RWPE2 (cell line): Measurements from ENCODE around the gene BMF.
"Not testable (repeated sequence)": the region's sequence is repeated elsewhere in the genome, so short reads cannot be mapped to it uniquely, and the experiment has no call there.

Experiments
- ATAC-seq: fragments of 200-7000 bp; cut with Tn5 transposase; 3 replicates; pipeline ENCODE4 v1.9.1; 2021; ENCODE audit warnings: low read depth
- DNase-seq: peaks from one replicate; pipeline ENCODE4 v3.0.0-alpha.2; 2020; ENCODE audit warnings: low spot score
- H3K27ac ChIP-seq: fragments of 450-650 bp; 2 replicates; pipeline ENCODE4 v1.5.1; 2017; ENCODE audit warnings: mild to moderate bottlenecking; ENCODE audit not compliant: poor library complexity, severe bottlenecking
- H3K27me3 ChIP-seq: fragments of 250-450 bp; sonication (Bioruptor Pico); 2 replicates; pipeline ENCODE4 v1.5.1; 2021; ENCODE audit warnings: mild to moderate bottlenecking, moderate library complexity; ENCODE audit not compliant: insufficient read depth, poor library complexity, severe bottlenecking
- H3K36me3 ChIP-seq: fragments of 250-450 bp; sonication (Bioruptor Pico); 2 replicates; pipeline ENCODE4 v1.5.1; 2020; ENCODE audit warnings: low read depth, mild to moderate bottlenecking, moderate library complexity
- H3K4me1 ChIP-seq: fragments of 250-450 bp; sonication (Bioruptor Pico); 2 replicates; pipeline ENCODE4 v1.5.1; 2021; ENCODE audit warnings: mild to moderate bottlenecking, moderate library complexity; ENCODE audit not compliant: insufficient read depth, poor library complexity, severe bottlenecking
- H3K4me3 ChIP-seq: fragments of 250-450 bp; sonication (Bioruptor Pico); 2 replicates; pipeline ENCODE4 v1.5.1; 2021; ENCODE audit warnings: mild to moderate bottlenecking, moderate library complexity; ENCODE audit not compliant: severe bottlenecking
- H3K9me3 ChIP-seq: fragments of 250-450 bp; sonication (Bioruptor Pico); 2 replicates; pipeline ENCODE4 v1.5.1; 2021; ENCODE audit warnings: mild to moderate bottlenecking, moderate library complexity; ENCODE audit not compliant: severe bottlenecking
- TF ChIP-seq, protein P1 (sequence below): fragments of 450-650 bp; IDR thresholded peaks from one replicate; pipeline ENCODE4 v1.5.1; 2017; ENCODE audit warnings: mild to moderate bottlenecking, moderate library complexity; ENCODE audit not compliant: poor library complexity, severe bottlenecking

BMF gene, protein sequence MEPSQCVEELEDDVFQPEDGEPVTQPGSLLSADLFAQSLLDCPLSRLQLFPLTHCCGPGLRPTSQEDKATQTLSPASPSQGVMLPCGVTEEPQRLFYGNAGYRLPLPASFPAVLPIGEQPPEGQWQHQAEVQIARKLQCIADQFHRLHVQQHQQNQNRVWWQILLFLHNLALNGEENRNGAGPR

DNA sequence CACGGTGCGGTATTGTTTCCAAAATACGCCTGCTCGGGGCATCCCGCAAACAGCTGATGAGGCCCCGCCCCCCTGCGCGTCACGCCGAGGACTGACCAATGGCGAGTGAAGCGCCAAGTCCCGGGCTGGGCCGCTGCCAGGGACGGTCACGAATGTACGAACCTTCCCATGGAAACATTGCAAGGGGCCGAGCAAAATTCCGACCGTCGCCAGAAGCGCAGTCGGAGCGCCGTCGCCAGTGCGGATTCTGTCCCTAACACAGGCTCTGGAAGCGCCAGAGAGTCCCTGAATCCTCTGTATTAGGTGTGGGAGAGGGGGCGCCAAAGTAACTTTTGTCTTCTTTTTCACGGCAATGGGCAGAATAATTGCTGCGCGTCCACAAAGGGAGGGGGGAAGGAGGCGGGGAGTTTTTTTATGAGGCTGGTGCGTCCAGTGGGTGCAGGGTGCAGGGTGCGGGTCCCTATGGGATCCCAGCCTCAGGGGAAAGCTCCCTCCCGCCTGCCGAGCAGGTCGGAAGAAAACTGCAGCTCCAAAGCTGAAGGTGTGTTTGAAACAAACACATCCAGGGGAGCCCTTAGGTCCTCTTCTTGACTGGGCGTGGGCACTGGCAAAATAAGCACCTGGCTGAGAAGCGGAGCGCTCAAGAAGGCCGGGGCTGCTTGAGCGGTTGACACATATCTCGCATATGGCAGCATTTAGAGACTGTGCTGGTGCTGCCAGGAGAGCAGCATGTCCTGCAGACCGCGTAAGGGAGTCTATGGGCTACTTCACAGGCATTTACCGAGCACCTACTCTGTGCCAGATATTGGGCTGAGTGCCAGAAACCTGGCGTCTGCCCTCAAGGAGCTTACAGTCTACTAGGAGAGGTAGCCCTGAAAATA lies at the start of gene BMF:
Gene BMF (minus strand): TSS at position 25 of the 881 bp plus-strand sequence. CDS start 2,793 bp downstream, outside the sequence.
- TF ChIP-seq, protein P1, sequence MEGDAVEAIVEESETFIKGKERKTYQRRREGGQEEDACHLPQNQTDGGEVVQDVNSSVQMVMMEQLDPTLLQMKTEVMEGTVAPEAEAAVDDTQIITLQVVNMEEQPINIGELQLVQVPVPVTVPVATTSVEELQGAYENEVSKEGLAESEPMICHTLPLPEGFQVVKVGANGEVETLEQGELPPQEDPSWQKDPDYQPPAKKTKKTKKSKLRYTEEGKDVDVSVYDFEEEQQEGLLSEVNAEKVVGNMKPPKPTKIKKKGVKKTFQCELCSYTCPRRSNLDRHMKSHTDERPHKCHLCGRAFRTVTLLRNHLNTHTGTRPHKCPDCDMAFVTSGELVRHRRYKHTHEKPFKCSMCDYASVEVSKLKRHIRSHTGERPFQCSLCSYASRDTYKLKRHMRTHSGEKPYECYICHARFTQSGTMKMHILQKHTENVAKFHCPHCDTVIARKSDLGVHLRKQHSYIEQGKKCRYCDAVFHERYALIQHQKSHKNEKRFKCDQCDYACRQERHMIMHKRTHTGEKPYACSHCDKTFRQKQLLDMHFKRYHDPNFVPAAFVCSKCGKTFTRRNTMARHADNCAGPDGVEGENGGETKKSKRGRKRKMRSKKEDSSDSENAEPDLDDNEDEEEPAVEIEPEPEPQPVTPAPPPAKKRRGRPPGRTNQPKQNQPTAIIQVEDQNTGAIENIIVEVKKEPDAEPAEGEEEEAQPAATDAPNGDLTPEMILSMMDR = peak; percentile 78
- Histone ChIP-seq H3K4me1 (peaks cover 24% of the 10 kb centered on the region), H3K4me3 (peak within 1 kb of the TSS; percentile 56), H3K27ac (peak within 1 kb of the TSS; percentile 23), H3K9me3 (no peaks in the 10 kb centered on the region), H3K36me3 (no peaks in the 10 kb centered on the region), H3K27me3 (no peaks in the 10 kb centered on the region)
- ATAC-seq (peak; percentile 72), DNase-seq (peak; percentile 100)

DNA sequence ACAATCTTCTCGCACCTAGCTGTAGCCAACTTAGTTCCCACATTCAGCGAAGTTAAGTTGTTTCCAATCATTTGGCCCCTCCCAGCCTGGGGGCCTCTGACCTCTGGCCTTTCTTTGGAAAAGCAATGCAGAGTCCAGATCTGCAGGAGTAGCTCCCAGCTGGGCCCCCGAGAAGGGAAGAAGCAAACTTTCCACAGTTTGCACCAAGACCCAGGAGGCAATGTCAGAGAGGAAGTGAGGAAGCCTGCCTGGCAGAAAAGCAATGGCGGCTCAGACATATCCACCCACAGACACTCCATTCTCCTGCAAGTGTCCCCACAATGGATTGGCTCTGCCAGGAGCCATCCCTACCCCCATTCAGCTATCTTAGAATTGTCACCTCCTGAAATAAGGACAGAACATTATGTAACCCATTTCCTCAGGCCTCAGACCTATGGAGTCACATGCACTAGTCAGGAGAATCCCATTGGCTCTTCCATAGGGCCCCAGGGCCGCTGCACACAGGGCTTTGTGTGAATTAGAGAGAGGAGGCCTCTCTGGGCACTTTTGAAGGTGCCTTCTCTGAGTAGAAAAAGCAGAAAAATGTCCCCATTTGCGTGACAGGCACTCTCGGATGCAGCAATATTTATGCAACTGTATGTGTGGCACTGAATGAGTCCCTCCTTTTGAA lies 49.2 kb upstream of the BMF start:
- Histone ChIP-seq H3K27ac (no peak overlapping the region), H3K27me3 (no peaks in the 10 kb centered on the region), H3K9me3 (no peaks in the 10 kb centered on the region), H3K4me3 (no peak overlapping the region), H3K4me1 (peaks cover 24% of the 10 kb centered on the region), H3K36me3 (peaks cover 11% of the 10 kb centered on the region)
- TF ChIP-seq, protein P1 = no peak
- ATAC-seq (no peak), DNase-seq (no peak)

DNA sequence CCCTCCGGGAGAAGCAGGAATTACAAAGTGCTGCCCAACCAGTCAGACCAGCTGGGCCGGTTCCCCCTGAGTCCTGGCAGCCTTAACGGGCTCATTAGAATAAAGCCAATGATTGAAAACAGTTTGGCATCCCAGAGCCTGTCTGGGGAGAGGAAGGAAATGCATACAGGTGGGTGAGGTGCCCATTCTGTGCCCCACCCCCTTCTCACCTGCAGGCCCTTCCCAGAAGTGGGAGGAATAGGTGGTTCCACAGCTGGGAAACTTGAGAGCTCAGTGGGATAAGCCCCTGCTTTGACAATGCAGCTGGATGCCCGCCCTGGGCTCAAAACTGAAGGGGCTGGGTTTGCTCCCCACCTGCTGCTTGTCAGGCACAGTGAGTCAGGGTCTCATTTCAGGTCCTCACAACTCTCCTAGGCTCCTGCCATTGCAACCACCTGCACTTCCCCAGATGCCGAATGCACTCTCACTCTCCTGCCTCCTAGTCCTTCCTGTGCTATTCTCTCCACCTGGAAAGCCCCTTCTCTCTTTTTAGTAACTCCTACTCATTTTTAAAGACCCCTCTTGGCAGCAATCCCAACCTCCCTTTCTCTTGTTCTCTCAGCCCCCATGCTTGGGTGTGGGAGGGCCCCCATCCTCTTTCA lies 46.7 kb upstream of the BMF start:
- Histone ChIP-seq H3K27me3 (no peaks in the 10 kb centered on the region), H3K27ac (peak overlapping the region; percentile 1), H3K4me3 (no peak overlapping the region), H3K9me3 (no peaks in the 10 kb centered on the region), H3K36me3 (no peaks in the 10 kb centered on the region), H3K4me1 (peaks cover 30% of the 10 kb centered on the region)
- DNase-seq = peak; percentile 80
- TF ChIP-seq, protein P1 = no peak
- ATAC-seq = peak; percentile 82

DNA sequence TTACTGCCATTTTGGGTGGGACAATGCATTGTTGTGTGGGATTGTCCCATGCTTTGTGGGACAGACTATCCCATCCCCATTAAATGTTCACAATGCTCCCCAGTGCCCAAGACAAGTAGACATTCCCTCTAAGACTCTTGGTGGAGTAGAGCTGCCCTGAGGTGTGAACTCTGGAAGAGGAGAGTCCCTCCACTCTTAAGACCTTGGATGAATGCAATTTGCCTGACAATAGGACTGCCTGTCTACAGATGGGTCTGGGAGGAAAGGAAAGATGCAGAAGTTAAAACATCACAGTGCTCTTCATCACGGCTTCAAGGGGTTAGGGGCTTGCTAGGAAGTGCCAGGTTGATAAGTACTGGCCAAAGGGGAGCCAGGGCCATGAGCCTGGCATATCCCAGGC lies 46.1 kb upstream of the BMF start:
- not testable (repeated sequence) for H3K9me3 ChIP-seq, H3K27me3 ChIP-seq, DNase-seq, H3K4me3 ChIP-seq, H3K36me3 ChIP-seq
- peak; percentile 1; the same call in 1 of the 3 replicates for ATAC-seq
- H3K4me1 ChIP-seq = peaks cover 34% of the 10 kb centered on the region
- H3K27ac ChIP-seq = peak overlapping the region; percentile 1

DNA sequence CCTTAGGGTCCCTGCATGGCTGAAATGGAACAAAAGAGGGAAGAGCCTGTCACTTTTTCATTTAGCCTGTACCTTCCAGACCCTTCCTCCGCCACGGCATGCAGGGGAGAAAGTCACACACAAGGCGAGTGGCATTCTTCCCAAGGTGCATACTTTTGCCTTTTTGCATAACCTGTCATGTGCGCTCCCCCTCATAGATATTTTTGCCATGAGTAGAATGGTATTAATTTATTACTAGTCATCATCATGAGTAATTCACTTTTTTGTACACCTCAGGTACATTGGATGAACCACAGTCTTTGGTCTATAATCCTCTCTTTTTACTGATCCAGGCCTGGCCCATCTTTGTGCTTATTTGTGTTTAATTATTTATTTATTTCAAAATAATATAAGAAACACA lies 43.3 kb upstream of the BMF start:
- Histone ChIP-seq H3K27ac (no peak overlapping the region), H3K9me3 (no peaks in the 10 kb centered on the region), H3K27me3 (no peaks in the 10 kb centered on the region), H3K4me3 (no peak overlapping the region), H3K4me1 (peaks cover 37% of the 10 kb centered on the region), H3K36me3 (no peaks in the 10 kb centered on the region)
- ATAC-seq = peak; percentile 43
- TF ChIP-seq, protein P1 = no peak
- DNase-seq = no peak
